Endometrium (tissue), 2 donors: ENCODE measurements around the gene C16orf96.

Source experiments
- FAIRE-seq: peaks from 2 replicates; lab custom pipeline; 2012; peaks lifted over from hg19 to GRCh38; lab: Jason Lieb, UNC
- donor health status: control.
- donor health status: control.

Gene C16orf96

GRCh38 chr16:4618645-4619418 lies 62.7 kb downstream of the C16orf96 start:
- FAIRE-seq = no peak

- FAIRE-seq = no peak
Observed at GRCh38 chr16:4623593-4623992, 67.5 kb downstream of the C16orf96 start.

GRCh38 chr16:4624015-4624826 lies 68.1 kb downstream of the C16orf96 start, which contains the start of gene MGRN1:
TSS of gene MGRN1 (plus strand) at chr16:4624826. CDS start at chr16:4624961, 135 bp downstream.
- no peak for FAIRE-seq

GRCh38 chr16:4624827-4625559 lies 68.9 kb downstream of the C16orf96 start:
- FAIRE-seq = no peak

- FAIRE-seq = no peak
Observed at GRCh38 chr16:4625560-4626159, 69.5 kb downstream of the C16orf96 start.

GRCh38 chr16:4626396-4626795 lies 70.3 kb downstream of the C16orf96 start:
- no peak for FAIRE-seq

GRCh38 chr16:4628283-4628682 lies 72.1 kb downstream of the C16orf96 start:
- FAIRE-seq = no peak

- FAIRE-seq = no peak
Observed at GRCh38 chr16:4631444-4631843, 75.3 kb downstream of the C16orf96 start.

GRCh38 chr16:4633910-4634635 lies 77.9 kb downstream of the C16orf96 start:
- FAIRE-seq = no peak

- FAIRE-seq = no peak
Observed at GRCh38 chr16:4634768-4635167, 78.6 kb downstream of the C16orf96 start.

- no peak for FAIRE-seq
Observed at GRCh38 chr16:4636196-4636595, 80.1 kb downstream of the C16orf96 start.

GRCh38 chr16:4637501-4638166 lies 81.5 kb downstream of the C16orf96 start:
- FAIRE-seq = no peak

GRCh38 chr16:4639899-4640509 lies 83.9 kb downstream of the C16orf96 start:
- no peak for FAIRE-seq

GRCh38 chr16:4640572-4641305 lies 84.6 kb downstream of the C16orf96 start:
- no peak for FAIRE-seq

GRCh38 chr16:4641306-4641687 lies 85.2 kb downstream of the C16orf96 start:
- FAIRE-seq = no peak

- no peak for FAIRE-seq
Observed at GRCh38 chr16:4641895-4642294, 85.8 kb downstream of the C16orf96 start.

GRCh38 chr16:4646773-4647643 lies 90.9 kb downstream of the C16orf96 start:
- FAIRE-seq = no peak

GRCh38 chr16:4647644-4647980 lies 91.5 kb downstream of the C16orf96 start:
- FAIRE-seq = no peak

- FAIRE-seq = no peak
Observed at GRCh38 chr16:4648917-4649316, 92.8 kb downstream of the C16orf96 start.
